SK-N-SH (cell line): ENCODE measurements around the gene RAD51B. TPM values are rescaled to one million over a fixed set of nuclear protein-coding genes. Genes with fewer than 3 reads are reported as not detected.
A peak's percentile ranks its signal among the peaks of the same experiment; 100 is the strongest.

Experiments
- CTCF ChIA-PET: fragments of 300-600, 350-600 bp; formaldehyde crosslinking; extraction: SDS; loops from one replicate; lab custom pipeline; 2021; lab: Yijun Ruan, JAX
- POLR2A ChIA-PET: fragments of 350-600 bp; sonication (Branson Sonifier 250); formaldehyde crosslinking; extraction: SDS; loops from one replicate; lab custom pipeline; 2020; ENCODE audit warnings: antibody characterized with exemption, inconsistent platforms; lab: Yijun Ruan, JAX
- DNase-seq: peaks from one replicate; pipeline ENCODE4 v3.0.0; 2012
- H2AFZ ChIP-seq: fragments of 200-600 bp; sonication (generic); 2 replicates; pipeline ENCODE4 v1.8.1; 2016; ENCODE audit warnings: antibody characterized with exemption, mild to moderate bottlenecking, low read depth
- H3F3A ChIP-seq: fragments of 200-600 bp; sonication (generic); replicated peaks from 2 replicates; pipeline ENCODE3; 2016; ENCODE audit warnings: antibody characterized with exemption, mild to moderate bottlenecking; ENCODE audit not compliant: insufficient read depth
- H3K27ac ChIP-seq, 2 experiments: fragments of 200-500 bp in 1 of 2; fragments of 200-600 bp in 1 of 2; sonication (Bioruptor generic) in 1 of 2; sonication (generic), shearing (Covaris generic) in 1 of 2; 2 replicates each; pipeline versions ENCODE4 v1.5.1 to v1.6.1; 2014 to 2016; ENCODE audit warnings: low read depth in 2 of 2, inconsistent platforms in 1 of 2, low read length in 1 of 2, mild to moderate bottlenecking in 1 of 2, mixed read lengths in 1 of 2
- H3K27me3 ChIP-seq: fragments of 200-600 bp; sonication (generic), shearing (Covaris generic); 2 replicates; pipeline ENCODE4 v1.6.1; 2016; ENCODE audit warnings: mixed run types; ENCODE audit not compliant: insufficient read depth
- H3K36me3 ChIP-seq, 2 experiments: fragments of 200-500 bp in 1 of 2; fragments of 200-600 bp in 1 of 2; sonication (Bioruptor generic) in 1 of 2; sonication (generic) in 1 of 2; replicated peaks in 1 of 2; 2 replicates each; pipeline versions ENCODE3 to v1.5.1; 2014 to 2016; ENCODE audit warnings: low read length in 1 of 2, mild to moderate bottlenecking in 1 of 2; ENCODE audit not compliant: insufficient read depth in 2 of 2, control insufficient read depth in 1 of 2
- H3K4me1 ChIP-seq, 2 experiments: fragments of 200-500 bp in 1 of 2; fragments of 200-600 bp in 1 of 2; sonication (Bioruptor generic) in 1 of 2; sonication (generic), shearing (Covaris generic) in 1 of 2; 2 replicates each; pipeline versions ENCODE4 v1.5.1 to v1.6.1; 2014 to 2016; ENCODE audit warnings: low read depth in 1 of 2, low read length in 1 of 2, mixed run types in 1 of 2; ENCODE audit not compliant: insufficient read depth in 2 of 2, control insufficient read depth in 1 of 2
- H3K4me2 ChIP-seq: fragments of 200-600 bp; sonication (generic), shearing (Covaris generic); 2 replicates; pipeline ENCODE4 v1.6.1; 2017; ENCODE audit warnings: mixed run types
- H3K4me3 ChIP-seq, 2 experiments: fragments of 200-500 bp in 1 of 2; fragments of 200-600 bp in 1 of 2; sonication (Bioruptor generic) in 1 of 2; sonication (generic), shearing (Covaris generic) in 1 of 2; 2 replicates each; pipeline versions ENCODE4 v1.5.1 to v1.8.1; 2014 to 2016; ENCODE audit warnings: low read depth in 2 of 2, inconsistent platforms in 1 of 2, low read length in 1 of 2, mild to moderate bottlenecking in 1 of 2, mixed read lengths in 1 of 2, moderate library complexity in 1 of 2
- H3K79me2 ChIP-seq: fragments of 200-600 bp; sonication (generic); 2 replicates; pipeline ENCODE4 v1.8.1; 2017; ENCODE audit warnings: mild to moderate bottlenecking; ENCODE audit not compliant: insufficient read depth
- H3K9ac ChIP-seq: fragments of 200-600 bp; sonication (generic); 2 replicates; pipeline ENCODE4 v1.6.1; 2017; ENCODE audit warnings: mixed run types
- H3K9me2 ChIP-seq: fragments of 200-600 bp; sonication (generic); 2 replicates; pipeline ENCODE4 v1.6.1; 2017; ENCODE audit warnings: mixed run types
- H3K9me3 ChIP-seq: fragments of 200-600 bp; sonication (generic); 2 replicates; pipeline ENCODE4 v1.6.1; 2017; ENCODE audit warnings: mixed run types, mild to moderate bottlenecking, moderate library complexity
- H4K20me1 ChIP-seq: fragments of 200-600 bp; sonication (generic); 2 replicates; pipeline ENCODE4 v1.6.1; 2017; ENCODE audit warnings: mild to moderate bottlenecking, mixed run types; ENCODE audit not compliant: insufficient read depth
- ELF1 ChIP-seq: IDR thresholded peaks from 2 replicates; pipeline ENCODE4 v1.4.0; 2012
- EZH2phosphoT487 ChIP-seq: fragments of 200-600 bp; sonication (generic); IDR thresholded peaks from 2 replicates; pipeline ENCODE4 v1.6.1; 2017; ENCODE audit warnings: low read depth, mixed run types, mild to moderate bottlenecking, antibody characterized with exemption, moderate library complexity, borderline replicate concordance
- FOSL2 ChIP-seq: IDR thresholded peaks from 2 replicates; pipeline ENCODE4 v1.4.0; 2012; ENCODE audit warnings: low read depth, mild to moderate bottlenecking, moderate library complexity, borderline replicate concordance
- FOXM1 ChIP-seq: IDR thresholded peaks from 2 replicates; pipeline ENCODE4 v1.4.0; 2012; ENCODE audit warnings: low read depth, mild to moderate bottlenecking
- GABPA ChIP-seq: IDR thresholded peaks from 2 replicates; pipeline ENCODE4 v1.4.0; 2012; ENCODE audit warnings: low read depth, mild to moderate bottlenecking
- IRF3 ChIP-seq: fragments of 150-350 bp; IDR thresholded peaks from 2 replicates; pipeline ENCODE4 v1.6.1; 2016; ENCODE audit warnings: mild to moderate bottlenecking, low read depth, low read length
- JUND ChIP-seq: IDR thresholded peaks from 2 replicates; pipeline ENCODE4 v1.4.0; 2012
- MAX ChIP-seq: IDR thresholded peaks from 2 replicates; pipeline ENCODE4 v1.4.0; 2012; ENCODE audit warnings: low read depth
- MEF2A ChIP-seq: IDR thresholded peaks from 2 replicates; pipeline ENCODE4 v1.4.0; 2012; ENCODE audit warnings: low read depth, borderline replicate concordance
- PBX3 ChIP-seq: IDR thresholded peaks from 2 replicates; pipeline ENCODE4; 2012
- POLR2AphosphoS5 ChIP-seq: IDR thresholded peaks from 2 replicates; pipeline ENCODE4 v1.6.1; 2012; ENCODE audit warnings: low read depth, low read length
- RAD21 ChIP-seq: IDR thresholded peaks from 2 replicates; pipeline ENCODE4 v1.6.1; 2012; ENCODE audit warnings: mild to moderate bottlenecking, low read length
- RCOR1 ChIP-seq: fragments of 150-350 bp; IDR thresholded peaks from 2 replicates; pipeline ENCODE4 v1.6.1; 2017; ENCODE audit warnings: antibody characterized with exemption, low read length
- REST ChIP-seq: IDR thresholded peaks from 2 replicates; pipeline ENCODE4 v1.6.1; 2012; ENCODE audit warnings: mild to moderate bottlenecking, low read depth, low read length, moderate library complexity
- RFX5 ChIP-seq: IDR thresholded peaks from 2 replicates; pipeline ENCODE4 v1.6.1; 2012; ENCODE audit warnings: mild to moderate bottlenecking, improper control_type of control experiment, low read length
- RXRA ChIP-seq: IDR thresholded peaks from 2 replicates; pipeline ENCODE4 v1.4.0; 2012; ENCODE audit warnings: low read depth, mild to moderate bottlenecking, borderline replicate concordance
- SMC3 ChIP-seq: IDR thresholded peaks from 2 replicates; pipeline ENCODE4 v1.6.1; 2012; ENCODE audit warnings: low read depth, low read length, improper control_type of control experiment
- TCF12 ChIP-seq: IDR thresholded peaks from 2 replicates; pipeline ENCODE4 v1.4.0; 2012
- TEAD4 ChIP-seq: IDR thresholded peaks from 2 replicates; pipeline ENCODE4 v1.4.0; 2012; ENCODE audit warnings: mild to moderate bottlenecking, borderline replicate concordance; ENCODE audit not compliant: insufficient read depth
- USF1 ChIP-seq: IDR thresholded peaks from 2 replicates; pipeline ENCODE4 v1.4.0; 2012; ENCODE audit warnings: low read depth, borderline replicate concordance
- USF2 ChIP-seq: fragments of 150-350 bp; IDR thresholded peaks from 2 replicates; pipeline ENCODE4 v1.6.1; 2017; ENCODE audit warnings: antibody characterized with exemption, low read length, low read depth, borderline replicate concordance
- ZBTB33 ChIP-seq: IDR thresholded peaks from 2 replicates; pipeline ENCODE4 v1.4.0; 2012; ENCODE audit warnings: low read depth, borderline replicate concordance
- WGBS: methylation state at CpG from one replicate; pipeline ENCODE4 v1.1.6; 2017; ENCODE audit warnings: low lambda C conversion rate; 5-methylcytosine and 5-hydroxymethylcytosine counted together
- polyA plus RNA-seq, 3 experiments: library from polyadenylated mRNA; depleted of rRNA; stranded (reverse); fragments of >200 nt; gene quantifications; 2 replicates each; pipeline ENCODE4 v1.2.3, GENCODE V29; 2012

RAD51B gene
- 5.2 and 6.0 TPM in 2 replicates for polyA plus RNA-seq (2012; rRNA removed)
- 5.2 and 6.3 TPM in 2 replicates for polyA plus RNA-seq (2012; cell fraction: cytosol; rRNA removed)
- 3.8 TPM in 2 replicates for polyA plus RNA-seq (2012; cell fraction: nucleus; rRNA removed)

- Histone ChIP-seq H3K4me1 (peaks cover 8 to 17% of the 10 kb centered on the region in 2 experiments), H3K4me2 (peak within 1 kb of the TSS; percentile 87), H3K9ac (peak within 1 kb of the TSS; percentile 82), H3K27me3 (no peaks in the 10 kb centered on the region), H3F3A (no peaks in the 10 kb centered on the region), H2AFZ (peak within 1 kb of the TSS; percentile 93), H3K79me2 (peaks cover 15% of the 10 kb centered on the region), H3K9me2 (no peaks in the 10 kb centered on the region), H3K9me3 (no peaks in the 10 kb centered on the region), H3K27ac (peak within 1 kb of the TSS in 1 of 2 experiments; percentile 5; a peak in 1 of 4 replicates), H3K4me3 (peak within 1 kb of the TSS; percentile 70 to 87), H4K20me1 (no peaks in the 10 kb centered on the region), H3K36me3 (peaks cover 0 to 4% of the 10 kb centered on the region in 2 experiments)
- POLR2A ChIA-PET, result interaction anchor here (0.6 to 0.7 kb wide), 2 partner anchors 115 to 1394 kb away, joined by 3 read pairs; no protein-coding TSS in a partner anchor
- under 1% methylated on average over 28 of the region's 30 CpGs for WGBS
- CTCF ChIA-PET, result interaction anchor here (0.7 kb wide), 1 partner anchor 18 kb away, joined by 4 read pairs; no protein-coding TSS in a partner anchor
- DNase-seq, result peak; percentile 82
- TF ChIP-seq RAD21 (no peak), JUND (no peak), FOSL2 (no peak), MAX (0 out of 2 replicates have a peak, but pooled peaks have one; percentile 31), GABPA (no peak), REST (0 out of 2 replicates have a peak, but pooled peaks have one; percentile 25), EZH2phosphoT487 (no peak), USF2 (no peak), RCOR1 (no peak), ELF1 (no peak), ZBTB33 (no peak), IRF3 (peak; percentile 87), MEF2A (no peak), FOXM1 (no peak), PBX3 (no peak), TCF12 (no peak), RXRA (no peak), POLR2AphosphoS5 (peak; percentile 60; the same call in 1 of the 2 replicates), TEAD4 (no peak), SMC3 (no peak), USF1 (no peak), RFX5 (no peak)
These were observed at the start of gene RAD51B for GRCh38 chr14:67819563-67820421. RAD51B (plus strand) TSS chr14:67819779.
